Smooth muscle cell (in vitro differentiated cells): ENCODE results near the gene RAP2A. TPM values are rescaled to one million over a fixed set of nuclear protein-coding genes. Genes with fewer than 3 reads are reported as not detected.

ENCODE experiments used
- DNase-seq: peaks from one replicate; lab custom pipeline; 2025; ENCODE audit not compliant: unreplicated experiment; lab: John Stamatoyannopoulos, UW
- H2AFZ ChIP-seq: fragments of 200-600 bp; sonication (generic); 2 replicates; pipeline ENCODE4 v1.6.0; 2016; ENCODE audit warnings: antibody characterized with exemption, low read depth, mild to moderate bottlenecking
- H3F3A ChIP-seq: fragments of 200-600 bp; sonication (generic); 2 replicates; pipeline ENCODE4 v1.6.0; 2017; ENCODE audit warnings: antibody characterized with exemption, low read depth
- H3K27ac ChIP-seq: fragments of 200-600 bp; sonication (generic); 2 replicates; pipeline ENCODE4 v1.5.1; 2016; ENCODE audit warnings: low read depth, mild to moderate bottlenecking
- H3K27me3 ChIP-seq: fragments of 200-600 bp; sonication (generic); 2 replicates; pipeline ENCODE4 v1.6.1; 2016; ENCODE audit warnings: low read depth, mild to moderate bottlenecking
- H3K36me3 ChIP-seq: fragments of 200-600 bp; sonication (generic); 2 replicates; pipeline ENCODE4 v1.5.1; 2016; ENCODE audit warnings: low read depth
- H3K4me1 ChIP-seq: fragments of 200-600 bp; sonication (generic); 2 replicates; pipeline ENCODE4 v1.5.1; 2016; ENCODE audit warnings: low read depth
- H3K4me2 ChIP-seq: fragments of 200-600 bp; sonication (generic); 2 replicates; pipeline ENCODE4 v1.6.0; 2016; ENCODE audit warnings: mild to moderate bottlenecking
- H3K4me3 ChIP-seq: fragments of 200-600 bp; sonication (generic); 2 replicates; pipeline ENCODE4 v1.5.1; 2016; ENCODE audit warnings: mild to moderate bottlenecking
- H3K79me2 ChIP-seq: fragments of 200-600 bp; sonication (generic); 2 replicates; pipeline ENCODE4 v1.6.0; 2016; ENCODE audit warnings: low read depth, mild to moderate bottlenecking
- H3K9ac ChIP-seq: fragments of 200-600 bp; sonication (generic); 2 replicates; pipeline ENCODE4 v1.6.0; 2016; ENCODE audit warnings: low read depth
- H3K9me3 ChIP-seq: fragments of 200-600 bp; sonication (generic); replicated peaks from 2 replicates; pipeline ENCODE4 v1.5.1; 2016; ENCODE audit warnings: low read depth
- H4K20me1 ChIP-seq: fragments of 200-600 bp; sonication (generic); 2 replicates; pipeline ENCODE4 v1.6.0; 2016; ENCODE audit warnings: low read depth
- CTCF ChIP-seq: fragments of 200-600 bp; sonication (generic); IDR thresholded peaks from 2 replicates; pipeline ENCODE4 v1.5.1; 2017; ENCODE audit warnings: borderline replicate concordance, mild to moderate bottlenecking, antibody characterized with exemption; ENCODE audit not compliant: insufficient read depth, poor library complexity, severe bottlenecking
- WGBS: methylation state at CpG from one replicate; pipeline ENCODE4 v1.1.7; 2016; ENCODE audit warnings: low lambda C conversion rate; 5-methylcytosine and 5-hydroxymethylcytosine counted together
- polyA plus RNA-seq: library from polyadenylated mRNA; unstranded; fragments of >200 nt; fragmentation: Nextera tagmentation; extraction: Ambion mirVana; gene quantifications from 2 replicates; pipeline ENCODE4 v1.2.1, GENCODE V29; 2016
- total RNA-seq: library from RNA; depleted of rRNA; stranded (reverse); fragments of >200 nt; gene quantifications from 2 replicates; pipeline ENCODE4 v1.2.3, GENCODE V29; 2014

RAP2A gene
- total and polyA plus RNA-seq, 2 experiments from 2014 or later: 8.5 to 24.1 TPM

GRCh38 chr13:97464561-97464960, 30.6 kb downstream of the RAP2A start:
- Histone ChIP-seq H3K27me3 (no peaks in the 10 kb centered on the region), H3K4me3 (no peak overlapping the region), H4K20me1 (peaks cover 30% of the 10 kb centered on the region), H3K4me2 (no peak overlapping the region), H3K9ac (no peak overlapping the region), H3F3A (no peaks in the 10 kb centered on the region), H3K36me3 (no peaks in the 10 kb centered on the region), H2AFZ (no peak overlapping the region), H3K27ac (no peak overlapping the region), H3K79me2 (peaks cover 23% of the 10 kb centered on the region), H3K4me1 (no peaks in the 10 kb centered on the region), H3K9me3 (no peaks in the 10 kb centered on the region)
- no peak for TF ChIP-seq CTCF
- no peak for DNase-seq
- 92% methylated on average over 3 of the region's 3 CpGs for WGBS

- no peaks in the 10 kb centered on the region for H3F3A ChIP-seq
- no peak overlapping the region for H3K9ac ChIP-seq
- no peak for TF ChIP-seq CTCF
- peaks cover 15% of the 10 kb centered on the region for H4K20me1 ChIP-seq
- no peaks in the 10 kb centered on the region for H3K4me1 ChIP-seq
- H3K27me3 ChIP-seq: no peaks in the 10 kb centered on the region
- no peak overlapping the region for H3K4me3 ChIP-seq
- peaks cover 13% of the 10 kb centered on the region for H3K79me2 ChIP-seq
- DNase-seq: no peak
- H2AFZ ChIP-seq: no peak overlapping the region
- no peak overlapping the region for H3K27ac ChIP-seq
- no peaks in the 10 kb centered on the region for H3K9me3 ChIP-seq
- WGBS: 78% methylated on average over 3 of the region's 3 CpGs
- no peaks in the 10 kb centered on the region for H3K36me3 ChIP-seq
- no peak overlapping the region for H3K4me2 ChIP-seq
Observed at GRCh38 chr13:97466722-97467121, 32.8 kb downstream of the RAP2A start.

GRCh38 chr13:97468331-97468730, 34.4 kb downstream of the RAP2A start:
- Histone ChIP-seq H3K4me2 (no peak overlapping the region), H3K79me2 (peaks cover under 1% of the 10 kb centered on the region), H3K4me3 (no peak overlapping the region), H3K4me1 (no peaks in the 10 kb centered on the region), H3F3A (no peaks in the 10 kb centered on the region), H3K27me3 (no peaks in the 10 kb centered on the region), H4K20me1 (peaks cover 2% of the 10 kb centered on the region), H3K27ac (no peak overlapping the region), H3K36me3 (no peaks in the 10 kb centered on the region), H2AFZ (no peak overlapping the region), H3K9me3 (no peaks in the 10 kb centered on the region), H3K9ac (no peak overlapping the region)
- 62% methylated on average over 3 of the region's 3 CpGs for WGBS
- no peak for DNase-seq
- no peak for TF ChIP-seq CTCF

- Histone ChIP-seq H3K4me1 (no peaks in the 10 kb centered on the region), H3K4me3 (no peak overlapping the region), H3K79me2 (no peaks in the 10 kb centered on the region), H4K20me1 (no peaks in the 10 kb centered on the region), H3K4me2 (no peak overlapping the region), H3K36me3 (no peaks in the 10 kb centered on the region), H3K27ac (no peak overlapping the region), H3F3A (no peaks in the 10 kb centered on the region), H3K9ac (no peak overlapping the region), H3K27me3 (no peaks in the 10 kb centered on the region), H2AFZ (no peak overlapping the region), H3K9me3 (no peaks in the 10 kb centered on the region)
- 25% methylated on average over 1 of the region's 1 CpG for WGBS
- DNase-seq: no peak
- no peak for TF ChIP-seq CTCF
Observed at GRCh38 chr13:97471711-97472110, 37.7 kb downstream of the RAP2A start.
